ENCODE measurements around the gene CHRNA4. TPM values are rescaled to one million over a fixed set of nuclear protein-coding genes. Genes with fewer than 3 reads are reported as not detected.
A peak's percentile ranks its signal among the peaks of the same experiment; 100 is the strongest.

The CHRNA4 gene
- polyA plus RNA-seq, 1 donor: 0.25 TPM

DNA sequence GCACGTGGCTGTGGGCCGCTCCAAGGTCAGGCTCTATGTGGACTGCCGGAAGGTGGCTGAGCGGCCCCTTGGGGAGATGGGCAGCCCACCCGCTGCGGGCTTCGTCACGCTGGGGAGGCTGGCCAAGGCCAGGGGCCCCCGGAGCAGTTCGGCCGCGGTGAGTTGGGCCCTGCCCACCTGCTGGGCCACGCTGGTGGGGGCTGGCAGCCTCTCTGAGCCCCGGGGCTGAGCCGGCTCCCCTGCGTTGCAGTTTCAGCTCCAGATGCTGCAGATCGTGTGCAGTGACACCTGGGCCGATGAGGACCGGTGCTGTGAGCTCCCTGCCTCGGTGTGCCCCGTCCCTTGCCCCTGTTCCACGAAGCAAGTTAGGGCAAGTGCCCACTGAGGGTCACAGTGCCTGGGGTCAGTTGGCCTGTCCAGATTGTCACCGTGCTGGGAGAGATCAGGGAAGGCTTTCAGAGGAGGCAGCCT lies 41.1 kb downstream of the CHRNA4 start:
- DNase-seq: no peak

DNA sequence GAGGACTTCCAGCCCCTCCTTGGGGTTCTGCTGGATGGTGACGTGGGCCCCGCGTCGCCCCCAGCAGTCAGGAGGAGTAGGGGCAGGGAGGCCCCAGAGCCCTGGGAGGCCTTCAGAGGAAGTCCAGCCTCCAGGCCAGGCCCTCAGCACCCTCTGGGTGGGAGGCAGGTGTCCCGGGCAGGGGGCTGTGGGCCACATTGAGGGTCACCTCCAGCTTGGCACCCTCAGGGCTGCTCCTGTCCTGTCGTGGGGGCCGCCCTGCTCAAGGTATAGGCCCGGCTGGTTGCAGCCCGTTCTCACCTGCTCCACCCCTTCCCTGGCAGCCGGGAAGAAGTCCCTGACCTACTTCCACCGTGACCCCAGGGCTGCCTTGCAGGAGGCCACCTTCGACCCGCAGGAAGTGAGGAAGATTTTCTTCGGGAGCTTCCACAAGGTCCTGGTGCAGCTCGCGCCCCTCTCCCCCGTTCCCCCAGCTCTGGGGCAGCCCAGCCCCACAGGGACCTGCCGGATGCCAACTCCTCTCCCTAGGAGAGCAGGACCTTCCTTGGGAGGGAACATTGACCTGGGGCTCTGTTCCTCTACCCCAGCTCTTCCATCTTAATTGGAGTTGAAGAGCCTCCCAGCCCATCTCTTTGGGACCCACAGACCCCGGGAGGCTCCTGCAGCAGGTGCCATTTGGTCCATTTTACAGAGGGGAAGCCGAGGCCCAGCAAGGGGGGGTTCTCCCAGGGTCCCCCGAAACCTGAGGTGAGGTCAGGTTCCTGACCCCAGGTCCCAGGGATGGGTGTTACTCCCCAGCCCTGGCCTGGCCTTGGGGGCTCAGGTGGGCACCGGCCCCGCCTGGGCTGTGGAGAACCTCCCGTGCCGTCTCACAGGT lies 41.7 kb downstream of the CHRNA4 start:
- no peak for DNase-seq

DNA sequence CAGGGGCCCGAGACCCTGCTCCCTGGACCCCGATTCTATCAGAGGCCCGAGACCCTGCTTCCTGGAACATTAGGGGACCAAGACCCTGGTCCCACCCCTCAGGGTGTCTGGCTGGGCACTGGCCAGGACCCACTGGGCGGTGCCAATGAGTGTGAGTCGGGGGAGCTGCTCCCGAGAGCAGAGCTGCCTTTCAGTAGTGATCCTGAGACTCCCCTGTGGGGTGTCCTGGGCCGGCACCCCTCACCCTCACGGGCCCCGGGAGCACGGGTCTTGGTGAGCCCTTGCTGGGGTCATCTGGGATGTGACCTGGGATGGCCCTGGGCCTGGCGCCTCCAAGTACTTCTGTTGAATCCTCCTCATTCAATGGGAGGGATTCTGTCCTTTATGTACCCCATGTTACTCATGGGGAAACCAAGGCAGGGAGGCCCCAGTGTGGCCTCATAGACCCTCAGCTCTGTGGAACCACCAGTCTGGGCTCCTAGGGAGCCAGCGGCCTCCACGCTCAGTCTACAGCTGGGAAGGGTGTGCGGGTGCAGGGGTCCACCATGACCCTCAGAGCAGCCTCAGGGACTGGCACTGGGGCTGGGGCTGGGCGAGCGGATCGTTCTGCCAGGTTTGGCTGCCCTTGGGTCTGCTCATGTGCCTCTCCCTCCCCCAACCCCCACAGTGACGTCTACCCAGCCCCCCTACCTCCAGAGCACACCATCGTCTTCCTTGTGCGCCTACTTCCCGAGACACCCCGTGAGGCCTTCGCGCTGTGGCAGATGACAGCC lies 42.6 kb downstream of the CHRNA4 start:
- DNase-seq: no peak

DNA sequence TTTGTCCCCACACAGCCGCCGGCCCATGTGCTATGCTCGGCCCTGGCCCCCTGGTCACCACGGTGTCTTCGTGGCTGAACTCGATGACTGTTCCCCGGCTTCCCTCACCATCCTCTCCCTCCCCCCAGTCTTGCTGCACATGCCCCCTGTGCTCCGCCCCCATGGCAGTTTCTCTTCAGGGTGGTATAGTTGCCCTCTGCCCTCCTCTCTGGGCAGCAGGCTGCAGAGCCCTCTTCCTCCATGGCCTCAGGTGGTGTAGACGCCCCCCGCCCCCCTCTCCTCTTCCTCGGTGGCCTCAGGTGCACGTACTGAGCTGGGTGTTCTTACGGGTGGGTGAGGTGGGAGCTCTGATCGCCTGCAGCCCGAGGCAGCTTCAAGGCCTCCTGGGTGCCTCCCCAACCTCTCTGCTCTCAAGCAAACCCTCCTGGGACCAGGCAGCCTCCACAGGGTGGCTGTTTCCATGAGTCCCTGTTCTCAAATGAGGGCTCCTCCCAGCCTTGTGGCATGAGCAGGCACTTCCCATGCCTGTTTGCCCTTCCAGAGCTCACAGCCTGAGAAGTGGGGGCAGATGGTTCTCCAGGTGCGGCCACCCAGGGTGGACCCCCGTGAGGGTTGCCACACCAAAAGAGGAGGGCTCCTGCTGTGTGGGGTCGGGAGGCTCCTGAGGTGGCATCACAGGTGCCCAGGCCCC lies 43.4 kb downstream of the CHRNA4 start:
- no peak for DNase-seq

DNA sequence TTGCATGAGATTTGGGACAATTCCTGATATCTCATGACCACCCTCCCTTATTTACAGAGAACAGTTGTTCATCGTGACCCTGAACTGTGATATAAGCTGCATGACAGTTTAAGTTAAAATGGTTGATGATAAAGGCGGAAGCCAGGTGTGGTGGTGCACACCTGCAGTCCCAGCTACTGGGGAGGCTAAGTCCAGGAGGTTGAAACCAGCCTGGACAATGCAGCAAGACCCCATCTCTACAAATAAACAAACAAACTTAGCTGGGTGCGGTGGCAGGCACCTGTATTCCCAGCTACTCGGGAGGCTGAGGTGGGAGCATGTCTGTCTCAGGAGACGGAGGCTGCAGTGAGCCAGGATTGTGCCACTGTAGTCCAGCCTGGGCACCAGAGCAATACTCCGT lies 44.1 kb downstream of the CHRNA4 start:
- DNase-seq: no peak

DNA sequence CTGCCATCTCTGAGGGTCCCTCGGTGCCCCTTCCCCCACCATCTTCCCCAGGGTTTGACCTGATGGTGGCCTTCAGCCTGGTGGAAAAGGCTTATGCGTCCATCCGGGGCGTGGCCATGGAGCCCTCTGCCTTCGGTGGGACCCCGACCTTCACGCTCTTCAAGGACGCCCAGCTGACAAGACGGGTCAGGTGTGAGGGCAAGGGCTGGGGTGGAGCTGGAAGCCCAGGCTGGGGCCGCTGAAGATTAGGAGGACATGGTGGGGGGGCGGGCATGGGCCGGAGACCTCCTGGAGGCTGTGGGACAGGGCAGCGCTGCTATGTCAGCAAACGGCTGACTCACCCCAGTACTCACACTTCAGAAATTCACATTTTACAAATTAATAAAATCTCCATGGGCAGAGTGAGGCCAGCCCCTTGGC lies 44.6 kb downstream of the CHRNA4 start:
- DNase-seq: no peak

DNA sequence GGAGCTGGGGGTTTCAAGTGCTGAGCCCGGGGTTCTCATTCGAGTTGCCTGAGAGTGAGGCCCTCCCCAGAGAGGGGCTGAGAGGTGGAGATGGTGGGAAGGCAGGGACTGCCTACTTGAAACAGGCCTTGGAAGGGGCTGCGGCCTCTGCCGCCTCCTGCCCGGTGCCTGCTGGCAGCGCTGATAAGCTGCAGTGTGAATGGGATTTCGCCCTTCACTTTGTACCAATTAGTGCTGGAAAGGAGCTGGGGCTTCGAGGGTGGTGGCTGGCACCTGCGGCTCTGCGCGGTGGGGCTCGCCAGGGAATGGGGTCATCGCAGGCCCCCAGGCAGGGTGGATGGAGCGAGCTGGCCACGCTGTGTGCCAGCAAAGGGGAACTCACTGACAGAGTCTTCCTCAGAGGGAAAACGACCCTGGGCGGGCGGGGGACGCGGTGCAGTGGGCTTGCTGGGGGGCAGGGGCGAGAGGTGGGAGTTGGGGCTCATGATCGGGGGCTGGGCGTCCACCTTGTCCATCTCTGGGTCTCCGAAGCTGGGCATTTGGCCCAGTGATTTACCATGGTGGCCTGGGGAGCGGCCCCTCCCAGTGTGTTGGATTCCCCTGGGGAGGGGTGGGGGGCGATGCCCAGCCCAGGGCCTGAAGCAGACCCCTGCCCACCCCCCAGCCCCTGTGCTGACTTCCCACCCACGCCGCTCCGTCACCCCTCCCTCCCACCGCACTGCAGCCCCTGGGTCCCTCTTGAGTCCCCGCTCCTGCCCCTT lies 45.2 kb downstream of the CHRNA4 start:
- DNase-seq: no peak

DNA sequence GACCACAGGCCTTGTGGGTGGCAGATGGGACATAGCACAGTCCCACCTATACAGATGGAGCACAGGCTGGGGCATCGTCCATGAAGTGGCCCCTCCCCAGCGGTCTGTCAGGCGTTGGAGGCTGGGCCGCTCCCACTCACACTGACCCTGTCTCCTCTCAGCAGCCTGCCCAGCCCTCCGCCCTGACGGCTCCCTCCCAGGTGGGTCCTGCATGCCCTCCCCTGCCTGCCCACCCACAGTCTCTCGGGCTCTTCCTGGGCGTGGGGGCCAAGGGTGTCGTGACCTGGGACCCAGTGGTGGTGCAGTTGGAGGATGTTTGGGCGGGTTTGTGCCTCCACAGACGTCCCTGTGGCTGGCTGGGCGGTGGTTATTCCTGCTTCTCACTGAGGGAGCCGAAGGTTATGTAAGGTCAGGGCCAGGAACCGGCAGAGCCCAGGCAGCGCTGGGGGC lies 45.9 kb downstream of the CHRNA4 start:
- no peak for DNase-seq

DNA sequence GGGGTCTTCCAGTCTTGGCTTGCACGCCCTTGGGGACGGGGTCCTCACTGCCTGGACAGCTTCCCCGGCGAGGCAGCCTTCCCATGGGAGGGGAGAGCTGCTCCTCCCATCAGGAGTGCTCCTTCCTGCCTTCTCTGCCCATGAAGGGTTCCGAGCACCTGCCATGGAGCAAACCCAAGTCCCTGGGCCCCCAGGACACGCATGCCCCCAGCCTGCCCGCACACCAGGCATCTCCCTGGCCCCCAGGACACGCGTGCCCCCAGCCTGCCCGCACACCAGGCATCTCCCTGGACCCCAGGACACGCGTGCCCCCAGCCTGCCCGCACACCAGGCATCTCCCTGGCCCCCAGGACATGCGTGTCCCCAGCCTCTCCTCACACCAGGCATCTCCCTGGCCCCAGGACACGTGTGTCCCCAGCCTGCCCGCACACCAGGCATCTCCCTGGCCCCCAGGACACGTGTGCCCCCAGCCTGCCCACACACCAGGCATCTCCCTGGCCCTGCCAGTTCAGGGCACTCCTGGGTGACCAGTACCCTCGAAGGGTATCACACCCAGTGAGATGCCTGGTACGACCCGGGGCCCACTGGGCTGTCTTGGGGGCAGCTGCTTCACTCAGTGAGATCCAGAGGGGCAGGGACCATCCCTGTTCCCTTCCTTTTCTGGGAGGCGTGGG lies 46.4 kb downstream of the CHRNA4 start:
- no peak for DNase-seq

DNA sequence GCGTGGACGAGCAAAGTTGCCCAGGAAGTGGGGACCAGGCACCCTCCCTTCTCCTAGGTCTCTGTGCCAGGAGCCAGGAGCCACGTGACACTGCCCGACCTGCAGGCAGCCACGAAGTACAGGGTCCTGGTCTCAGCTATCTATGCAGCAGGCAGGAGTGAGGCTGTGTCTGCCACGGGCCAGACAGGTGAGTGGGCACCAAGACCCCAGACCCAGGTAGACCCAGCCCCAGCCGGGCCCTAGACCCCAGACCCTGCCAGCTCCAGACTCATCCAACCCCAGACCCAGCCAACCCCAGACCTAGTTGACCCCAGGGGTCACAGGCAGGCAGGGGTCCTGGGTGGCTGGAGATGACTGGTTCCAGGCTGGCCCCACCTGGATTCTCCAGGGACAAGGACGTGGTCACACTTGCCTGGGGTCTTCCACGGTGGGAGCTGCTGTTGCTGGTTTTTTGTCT lies 47.1 kb downstream of the CHRNA4 start:
- DNase-seq: no peak

DNA sequence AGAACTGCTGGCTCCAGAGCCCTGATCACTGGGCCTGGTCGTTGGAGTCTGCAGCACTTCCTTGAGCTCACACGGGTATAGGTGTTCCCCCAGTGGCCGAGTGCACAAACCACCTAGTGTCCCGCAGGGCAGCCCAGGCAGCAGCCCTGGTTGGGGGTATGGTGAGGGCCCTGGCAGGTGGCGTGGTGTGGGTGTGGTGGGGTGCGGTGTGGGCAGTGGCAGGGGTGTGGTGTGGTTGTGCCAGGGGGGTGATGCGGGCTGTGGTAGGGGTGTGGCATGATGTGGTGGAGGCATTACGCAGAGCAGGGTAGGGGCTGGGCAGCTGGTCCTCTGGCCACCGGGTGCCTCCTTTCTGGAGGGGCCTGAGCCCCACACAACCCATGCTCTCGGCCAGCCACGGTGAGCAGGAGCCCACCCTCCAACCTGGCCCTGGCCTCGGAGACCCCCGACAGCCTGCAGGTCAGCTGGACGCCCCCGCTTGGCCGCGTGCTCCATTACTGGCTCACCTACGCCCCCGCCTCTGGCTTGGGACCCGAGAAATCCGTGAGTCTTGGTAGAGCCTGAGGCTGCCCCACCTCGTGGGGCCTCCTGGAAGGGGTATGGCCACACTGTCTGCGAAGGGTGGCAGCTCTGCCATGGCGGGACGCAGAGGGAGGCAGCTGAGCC lies 47.7 kb downstream of the CHRNA4 start:
- no peak for DNase-seq

DNA sequence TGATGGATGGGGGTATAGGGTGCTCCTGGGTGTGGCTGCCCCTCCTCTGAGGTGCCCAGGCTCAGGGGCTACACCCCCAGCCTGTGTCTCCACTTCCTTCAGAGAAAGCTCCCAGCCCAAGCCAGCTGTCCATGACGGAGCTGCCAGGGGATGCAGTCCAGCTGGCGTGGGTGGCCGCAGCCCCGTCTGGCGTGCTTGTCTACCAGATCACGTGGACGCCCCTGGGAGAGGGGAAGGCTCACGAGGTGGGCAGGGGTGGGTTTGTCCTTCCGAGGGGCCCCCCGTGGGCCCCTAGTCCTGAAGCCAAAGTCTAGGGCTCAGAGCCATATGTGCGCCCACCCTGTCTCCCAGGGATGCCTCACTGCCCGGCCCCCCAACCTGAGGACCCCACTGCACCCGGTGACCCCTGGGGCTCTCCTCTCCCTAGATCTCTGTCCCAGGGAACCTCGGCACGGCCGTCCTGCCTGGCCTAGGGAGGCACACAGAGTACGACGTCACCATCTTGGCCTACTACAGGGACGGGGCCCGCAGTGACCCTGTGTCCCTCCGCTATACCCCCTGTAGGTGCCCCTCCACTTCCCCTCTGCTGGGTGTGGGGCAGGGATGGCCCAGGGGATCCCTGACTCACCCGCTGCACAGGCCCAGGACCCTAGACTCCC lies 48.3 kb downstream of the CHRNA4 start:
- DNase-seq: peak; percentile 78

DNA sequence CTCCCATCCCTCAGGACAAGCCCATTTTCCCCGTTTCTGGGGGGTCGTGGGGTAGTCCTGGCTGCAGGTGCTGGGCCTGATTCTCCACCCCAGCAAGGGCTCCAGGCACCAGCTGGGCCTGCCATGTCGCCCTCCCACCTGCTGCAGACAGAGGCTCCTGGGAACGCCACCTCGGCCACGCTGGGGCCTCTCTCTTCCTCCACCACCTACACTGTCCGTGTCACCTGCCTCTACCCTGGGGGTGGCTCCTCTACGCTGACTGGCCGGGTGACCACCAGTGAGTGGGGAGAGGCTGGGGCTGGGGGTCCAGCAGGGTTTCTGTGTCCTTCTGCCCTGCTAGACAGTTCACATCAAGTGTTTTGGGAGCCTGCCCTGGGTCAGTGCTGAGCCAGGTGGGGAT lies 48.9 kb downstream of the CHRNA4 start:
- DNase-seq: no peak

DNA sequence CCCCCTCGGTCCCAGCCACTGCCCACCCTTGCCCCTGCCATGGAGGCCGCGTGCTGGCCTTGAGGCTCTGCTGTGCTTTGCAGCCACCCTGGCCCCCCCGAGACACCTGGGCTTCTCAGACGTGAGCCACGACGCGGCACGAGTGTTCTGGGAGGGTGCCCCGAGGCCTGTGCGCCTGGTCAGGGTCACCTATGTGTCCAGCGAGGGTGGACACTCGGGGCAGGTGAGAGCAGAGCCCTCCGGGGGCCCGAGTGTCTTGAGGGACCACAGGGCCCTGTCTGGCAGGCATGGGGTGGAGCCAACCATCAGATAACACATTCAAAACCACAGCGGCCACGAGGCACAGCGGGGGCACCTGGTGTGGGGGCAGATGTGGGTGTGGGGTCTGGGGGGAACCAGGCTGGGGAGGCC lies 49.3 kb downstream of the CHRNA4 start:
- DNase-seq: no peak

DNA sequence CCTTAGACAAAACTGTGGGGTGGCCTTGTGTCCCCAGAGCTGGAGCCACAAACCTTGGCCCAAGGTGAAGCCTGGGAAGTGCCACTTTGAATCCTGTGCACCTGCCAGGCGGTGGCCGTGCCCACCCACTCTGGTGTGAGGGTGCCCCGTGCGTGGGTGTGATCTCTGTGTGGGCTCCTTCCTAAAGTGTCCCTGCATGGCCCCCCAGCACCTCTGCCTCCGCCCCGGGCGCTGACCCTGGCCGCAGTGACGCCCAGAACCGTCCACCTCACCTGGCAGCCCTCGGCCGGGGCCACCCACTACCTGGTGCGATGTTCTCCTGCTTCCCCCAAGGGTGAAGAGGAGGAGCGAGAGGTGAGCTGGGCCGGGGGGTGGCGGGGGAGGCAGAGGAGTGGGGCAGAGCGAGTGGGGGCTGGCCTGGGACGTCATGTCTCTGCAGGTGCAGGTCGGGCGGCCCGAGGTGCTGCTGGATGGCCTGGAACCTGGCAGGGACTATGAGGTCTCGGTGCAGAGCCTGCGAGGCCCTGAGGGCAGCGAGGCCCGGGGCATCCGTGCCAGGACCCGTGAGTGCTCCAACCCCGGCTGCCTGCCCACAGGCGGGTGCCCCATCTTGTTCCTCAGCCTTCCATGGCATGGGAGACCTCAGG lies 49.8 kb downstream of the CHRNA4 start:
- no peak for DNase-seq

DNA sequence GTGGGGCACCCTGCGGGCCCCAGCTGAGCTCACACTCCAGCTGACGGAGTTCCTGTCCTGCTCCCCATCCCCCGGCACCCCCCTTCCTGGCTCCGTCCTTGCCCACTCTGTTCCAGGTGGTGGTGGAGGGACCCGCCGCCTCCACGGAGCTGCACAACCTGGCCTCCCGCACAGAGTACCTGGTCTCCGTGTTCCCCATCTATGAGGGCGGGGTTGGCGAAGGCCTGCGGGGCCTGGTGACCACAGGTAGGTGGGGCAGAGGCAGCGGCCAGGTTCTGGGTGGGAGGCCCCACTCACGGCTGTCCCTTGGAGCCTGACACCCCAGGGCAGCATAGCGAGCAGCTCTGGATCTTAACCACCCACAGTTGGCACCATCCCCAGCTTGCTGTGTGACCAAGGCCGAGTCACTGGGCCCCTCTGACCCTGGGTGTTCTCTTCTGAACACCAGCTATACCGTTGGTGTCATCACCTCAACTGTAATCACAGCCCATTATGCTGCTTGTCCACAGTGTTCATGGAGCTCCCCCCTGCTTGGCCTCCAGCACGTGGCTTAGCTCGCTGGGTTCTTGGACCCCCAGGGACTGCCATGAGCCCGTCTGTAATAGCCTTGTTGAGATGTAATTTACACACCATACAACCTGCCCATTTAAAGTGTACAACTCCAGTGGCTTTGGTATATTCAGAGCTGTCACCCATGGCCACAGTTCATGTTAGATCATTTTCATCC lies 50.7 kb downstream of the CHRNA4 start:
- DNase-seq: no peak

DNA sequence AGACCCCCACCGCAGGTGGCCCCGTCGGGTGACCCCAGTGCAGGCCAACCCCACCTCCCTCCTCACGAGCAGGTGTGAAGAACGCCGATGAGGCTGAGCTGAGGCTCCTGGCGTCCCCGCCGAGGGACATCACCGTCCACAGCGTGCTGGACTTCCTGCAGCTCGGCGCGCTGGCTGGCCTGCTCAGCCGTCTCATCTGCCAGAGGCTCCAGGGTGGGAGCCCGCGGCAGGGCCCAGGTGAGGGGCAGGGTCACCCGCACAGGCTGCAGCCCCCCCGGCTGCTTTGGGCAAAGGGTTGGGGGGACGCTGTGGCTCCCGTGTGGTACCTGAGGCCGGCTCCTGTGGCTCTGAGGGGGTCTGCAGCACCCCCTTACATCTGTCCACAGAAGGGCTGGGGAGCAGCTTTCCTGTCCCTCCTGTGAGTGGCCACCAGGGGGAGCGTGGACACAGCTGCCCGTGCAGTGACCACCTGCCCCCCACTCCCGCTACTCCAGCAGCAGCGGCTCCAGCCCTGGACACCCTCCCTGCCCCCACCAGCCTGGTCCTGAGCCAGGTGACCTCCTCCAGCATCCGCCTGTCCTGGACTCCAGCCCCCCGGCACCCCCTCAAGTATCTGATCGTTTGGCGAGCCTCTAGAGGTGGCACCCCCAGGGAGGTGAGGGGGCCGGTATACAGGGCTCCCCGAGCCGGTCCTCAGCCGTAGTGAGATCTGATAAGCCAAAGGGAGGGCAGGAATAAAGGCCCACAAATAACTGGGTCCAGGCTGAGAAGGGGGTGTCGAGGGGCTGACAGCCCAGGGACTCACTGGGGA lies 51.7 kb downstream of the CHRNA4 start:
- peak; percentile 62 for DNase-seq

DNA sequence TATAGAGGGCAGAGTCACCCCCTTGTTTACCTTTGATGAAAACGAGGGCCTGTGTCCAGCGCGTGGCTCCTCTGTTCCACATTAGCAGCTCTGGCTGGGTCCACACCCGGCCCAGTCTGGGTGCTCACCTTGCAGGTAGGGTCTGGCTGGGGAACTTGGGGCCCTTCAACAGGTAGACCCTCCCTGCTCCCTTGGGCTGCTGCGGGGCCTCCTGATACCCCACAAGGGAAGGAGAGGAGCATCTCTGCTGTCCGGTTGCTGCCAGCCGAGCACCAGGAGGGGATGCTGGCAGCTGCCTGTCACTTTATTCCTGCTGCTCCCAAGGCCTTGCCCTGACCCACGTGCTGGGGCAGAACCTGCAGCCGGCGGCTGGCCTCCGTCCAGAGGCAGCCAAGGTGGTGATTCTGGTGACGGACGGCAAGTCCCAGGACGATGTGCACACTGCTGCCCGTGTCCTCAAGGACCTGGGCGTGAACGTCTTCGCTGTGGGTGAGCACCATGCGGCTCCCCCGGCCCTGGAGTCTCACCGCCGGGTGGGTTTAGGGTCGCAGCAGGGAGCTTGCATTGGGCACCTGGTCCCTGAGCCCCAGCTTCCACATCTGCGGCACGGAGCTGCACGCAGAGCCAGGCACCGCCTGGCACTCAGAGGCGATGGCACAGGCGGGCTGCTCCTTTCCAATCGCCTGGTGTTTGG lies 52.8 kb downstream of the CHRNA4 start:
- no peak for DNase-seq

All from hindlimb muscle (tissue), 1 donor.